Occipital lobe (tissue), 2 donors: Measurements from ENCODE around the gene CACNA1C. TPM values are rescaled to one million over a fixed set of nuclear protein-coding genes. Genes with fewer than 3 reads are reported as not detected.

Source experiments
- DNase-seq: peaks from one replicate; lab custom pipeline; 2025; lab: John Stamatoyannopoulos, UW
- total RNA-seq: library from RNA; depleted of rRNA; stranded (reverse); fragments of >200 nt; gene quantifications from one replicate; pipeline ENCODE4 v1.2.3, GENCODE V29; 2014

The CACNA1C gene
- total RNA-seq, 1 donor from 2014 or later: 21.4 TPM

DNA sequence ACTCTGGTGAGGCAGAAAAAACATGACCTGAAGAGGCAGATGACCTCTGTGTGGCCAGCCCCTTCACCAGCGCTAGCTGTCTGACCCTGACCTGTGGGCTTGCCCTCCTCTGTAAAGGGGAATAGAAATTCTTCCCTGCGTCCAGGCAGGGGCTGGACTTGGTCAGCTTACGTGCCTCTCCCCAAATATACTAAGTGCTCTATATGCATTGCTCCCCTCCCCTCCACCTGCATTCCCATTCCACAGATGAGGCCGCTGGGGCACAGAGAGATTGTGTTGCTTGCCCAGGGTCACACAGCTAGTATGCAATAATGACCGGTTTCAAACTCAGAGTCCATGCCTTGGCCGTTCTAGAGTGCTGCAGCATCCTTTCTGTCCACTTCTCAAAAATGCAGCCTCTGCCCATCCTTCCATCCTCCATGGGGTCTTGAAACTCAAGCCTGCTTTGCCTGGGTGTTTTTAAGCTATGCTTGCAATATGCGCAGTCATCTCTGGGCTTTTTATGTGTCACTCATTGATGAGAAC is 303.9 kb downstream of the CACNA1C start:
- no peak for DNase-seq

DNA sequence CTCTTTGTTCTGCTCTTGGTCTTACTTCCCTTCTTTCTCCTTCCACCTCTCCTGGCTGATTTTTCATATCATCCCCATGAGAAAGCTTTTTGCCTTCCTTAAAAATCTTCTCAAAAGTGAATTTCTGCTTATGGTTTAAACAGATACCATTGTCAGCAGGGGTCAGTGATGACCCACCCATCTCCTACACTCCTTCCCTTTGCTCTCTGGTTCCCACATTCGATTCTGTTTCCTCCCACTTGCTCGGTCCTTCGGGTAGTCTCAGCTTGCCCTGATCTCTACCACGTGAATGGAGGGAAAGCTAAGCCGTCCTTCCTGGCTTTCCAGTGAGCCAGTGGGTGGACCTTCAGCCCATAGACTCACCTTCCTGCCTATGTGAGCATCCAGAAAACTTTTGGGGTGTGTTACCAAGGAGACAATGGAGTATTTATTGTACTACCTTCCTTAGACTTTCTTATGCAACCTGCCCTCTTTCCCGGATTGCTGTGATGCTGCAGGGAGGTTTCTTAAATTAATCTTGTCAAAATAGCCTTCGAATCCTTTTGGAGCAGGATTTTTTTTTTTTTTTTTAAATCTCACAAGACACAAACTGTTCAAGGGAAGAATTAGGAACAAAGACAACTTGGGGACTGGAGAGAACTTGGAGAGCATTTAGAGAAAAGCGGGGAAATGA is 306.3 kb downstream of the CACNA1C start:
- no peak for DNase-seq

DNA sequence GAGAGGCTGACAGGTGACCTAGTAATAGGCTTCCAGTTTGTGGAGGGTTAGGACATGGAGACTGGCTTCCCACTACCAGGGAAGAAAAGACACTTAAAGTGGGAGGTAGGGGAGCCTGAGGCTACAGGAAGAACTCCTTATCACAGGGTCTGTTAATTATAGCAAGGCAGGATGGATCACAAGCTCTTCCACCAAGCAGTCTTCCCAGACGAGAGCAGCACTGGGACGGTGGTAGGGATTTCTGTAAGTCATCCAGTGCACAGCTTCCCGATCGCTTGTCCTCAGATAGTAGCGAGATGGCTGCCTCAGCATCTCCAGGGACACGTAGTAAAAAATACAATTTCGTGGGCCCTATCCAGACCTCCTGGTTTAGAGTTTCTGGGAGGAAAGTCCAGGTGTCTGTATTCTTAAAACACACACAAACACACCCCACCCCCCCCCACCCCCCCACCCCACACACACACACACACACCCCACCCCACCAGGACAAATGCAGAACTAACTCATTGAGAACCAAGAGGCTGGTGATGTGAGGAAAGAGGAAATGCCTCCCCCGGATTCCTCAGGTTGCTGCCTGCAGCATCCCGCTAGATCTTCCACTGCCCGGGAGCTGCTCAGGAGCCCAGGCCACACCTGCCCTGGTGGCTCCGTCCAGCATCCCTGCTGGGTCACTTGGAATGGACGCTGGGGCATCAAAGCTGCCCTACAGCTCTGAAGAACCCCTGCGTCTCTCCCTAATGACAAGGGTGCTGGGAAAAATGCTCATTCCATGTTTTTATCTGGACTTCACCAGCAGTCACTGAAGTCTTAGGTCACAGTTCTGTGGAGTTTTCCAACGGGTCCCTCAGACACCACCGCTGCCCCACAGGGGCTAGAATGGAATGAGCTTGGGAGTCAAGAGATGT is 307.2 kb downstream of the CACNA1C start:
- no peak for DNase-seq

DNA sequence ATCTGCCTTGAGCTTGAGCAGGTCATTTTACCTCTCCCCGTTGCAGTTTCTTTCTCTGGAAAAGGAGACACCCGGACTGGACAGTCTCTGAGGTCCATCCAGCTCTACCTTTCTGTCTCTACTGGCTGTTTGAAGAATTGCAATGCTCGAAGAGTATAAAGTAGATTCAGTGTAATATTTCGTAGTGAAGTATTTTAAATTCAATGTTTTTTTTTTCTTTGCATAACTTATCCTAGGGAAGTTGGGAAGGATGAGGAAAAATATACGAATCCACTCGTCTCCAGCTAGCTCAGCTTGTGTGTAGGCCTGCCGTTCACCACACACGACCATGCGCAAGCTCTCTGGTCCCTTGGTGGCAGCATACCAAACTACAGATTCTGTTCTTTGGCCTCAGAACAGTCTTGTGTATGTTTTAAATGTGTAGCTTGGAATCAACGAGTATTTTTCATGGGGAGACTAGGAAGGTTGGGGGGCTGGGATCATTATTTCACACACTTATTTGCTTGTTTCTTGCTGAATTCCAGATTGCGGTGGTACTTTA is 307.9 kb downstream of the CACNA1C start:
- no peak for DNase-seq

DNA sequence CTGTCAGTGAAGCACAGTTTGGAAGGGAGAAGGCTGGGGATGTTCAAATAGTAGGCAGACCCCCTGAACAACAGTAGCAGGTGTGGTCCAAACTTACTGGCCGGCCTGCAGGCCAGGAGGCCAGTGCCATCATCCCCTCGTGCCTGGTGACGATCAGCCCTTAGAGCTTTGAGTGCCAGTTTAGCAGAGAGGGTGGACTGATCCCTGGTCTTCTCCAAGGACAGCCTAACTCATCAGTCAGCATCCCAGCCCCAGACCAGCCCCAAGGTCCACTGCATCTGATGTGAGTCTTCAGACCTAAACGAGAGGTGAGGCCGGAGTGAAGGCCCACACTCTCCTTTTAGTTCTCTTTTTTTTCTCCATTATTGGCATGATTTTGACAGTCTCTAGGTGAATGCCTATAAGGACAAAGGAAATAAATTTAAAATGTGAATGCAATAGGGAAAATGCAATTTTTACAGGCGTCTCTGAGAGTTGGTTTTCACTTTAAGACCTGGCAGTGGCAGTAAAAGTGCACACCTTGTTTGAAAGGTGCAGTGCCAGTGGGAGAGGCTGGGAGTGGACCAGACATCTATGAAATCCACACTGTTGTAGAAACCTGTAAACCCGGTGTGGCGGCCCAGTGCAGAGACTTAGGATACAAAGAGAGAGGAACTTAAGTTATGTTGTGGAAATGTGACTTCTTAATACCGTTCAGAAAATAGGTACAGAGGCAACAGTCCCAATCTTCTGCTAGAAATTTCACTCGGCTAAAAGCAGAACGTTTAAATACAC is 311.2 kb downstream of the CACNA1C start:
- no peak for DNase-seq

DNA sequence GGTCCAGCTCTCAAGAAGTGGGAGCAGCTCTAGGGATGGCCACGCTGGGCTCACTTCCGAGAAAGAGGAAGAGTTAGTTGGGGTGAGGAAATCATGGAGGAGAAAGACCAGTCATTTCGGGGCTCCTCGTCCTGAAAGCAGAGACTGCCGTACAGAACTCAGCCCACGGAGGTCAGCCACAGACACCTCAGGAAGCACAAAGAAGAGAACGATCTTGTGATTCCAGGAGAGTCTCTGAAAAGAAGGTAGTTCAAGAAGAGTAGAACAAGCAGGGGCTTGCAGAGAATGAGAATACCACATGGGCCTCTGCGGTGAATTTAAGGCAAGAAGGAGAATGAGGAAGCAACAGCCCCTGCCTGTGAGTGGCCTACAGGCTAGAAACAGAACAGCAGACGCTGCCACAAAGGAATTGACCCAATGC is 311.9 kb downstream of the CACNA1C start:
- DNase-seq: no peak

DNA sequence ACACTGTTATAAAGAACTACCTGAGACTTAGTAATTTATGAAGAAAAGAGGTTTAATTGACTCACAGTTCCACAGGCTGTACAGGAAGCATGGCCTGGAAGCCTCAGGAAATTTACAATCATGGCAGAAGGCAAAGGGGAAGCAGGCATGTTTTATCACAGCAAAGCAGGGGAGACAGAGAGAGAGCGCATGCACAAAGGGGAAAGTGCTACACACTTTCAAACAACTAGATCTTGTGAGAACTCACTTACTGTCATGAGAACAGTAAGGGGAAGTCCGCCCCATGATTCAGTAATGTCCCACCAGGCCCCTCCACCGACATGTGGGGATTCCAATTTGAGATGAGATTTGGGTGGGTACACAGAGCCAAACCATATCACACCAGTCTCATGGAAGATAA is 313.9 kb downstream of the CACNA1C start:
- no peak for DNase-seq

DNA sequence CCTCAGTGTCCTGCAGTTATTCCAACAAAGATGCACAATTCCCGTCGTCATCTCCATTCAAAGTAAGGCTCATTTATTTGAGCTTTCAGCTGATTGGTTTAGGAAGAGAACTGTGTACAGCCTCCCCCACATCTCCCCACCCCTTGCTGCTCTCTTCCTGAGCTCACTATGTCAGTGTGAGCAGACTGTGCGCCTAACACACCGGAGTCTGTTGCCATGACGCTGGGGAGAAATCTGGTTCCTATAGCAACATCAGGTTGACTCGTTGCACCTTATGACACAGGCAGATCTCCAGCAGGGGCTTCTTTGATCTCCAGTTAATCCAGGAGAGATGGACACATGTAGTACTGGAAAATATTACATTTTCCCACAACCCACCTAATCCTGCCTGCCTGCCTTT is 319.4 kb downstream of the CACNA1C start:
- DNase-seq: peak; percentile 34

DNA sequence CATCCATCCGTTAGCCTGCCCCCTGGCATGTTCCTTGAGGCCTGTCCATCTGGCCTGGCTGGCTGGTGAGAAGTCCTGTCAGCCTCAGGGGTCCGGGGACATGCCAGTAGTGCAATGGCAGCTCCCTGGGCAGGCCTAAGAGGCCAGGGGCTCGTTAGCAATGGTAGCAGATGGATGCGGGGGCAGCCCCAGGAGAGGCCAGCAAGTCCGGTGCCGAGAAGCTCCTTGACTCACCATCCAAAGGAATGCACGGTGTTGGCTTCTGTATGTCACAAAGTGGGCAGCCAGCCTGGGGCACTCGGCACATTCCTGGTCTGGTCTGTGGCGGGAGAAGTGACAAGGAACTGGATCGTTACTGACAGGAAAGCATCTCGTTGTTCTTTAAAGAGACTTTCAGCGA is 319.9 kb downstream of the CACNA1C start:
- no peak for DNase-seq

DNA sequence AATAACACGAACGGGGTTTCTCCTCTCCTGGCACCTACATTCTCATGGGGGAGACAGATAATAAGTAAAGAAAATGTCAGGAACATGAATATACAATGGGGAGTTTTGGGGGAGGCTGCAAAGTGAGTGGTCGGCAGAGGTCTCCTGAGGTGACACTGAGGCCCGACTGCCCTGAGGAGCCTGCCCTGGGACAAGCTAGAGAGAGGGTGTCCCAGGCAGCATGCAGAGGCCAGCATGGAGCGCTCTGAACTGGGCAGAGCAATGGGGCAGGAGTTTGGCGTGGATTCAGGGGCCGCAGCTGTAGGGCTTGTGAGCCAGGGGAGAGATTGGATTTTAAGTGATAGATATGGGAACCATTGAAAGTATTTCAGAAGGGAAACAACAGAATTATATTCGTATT is 320.5 kb downstream of the CACNA1C start:
- no peak for DNase-seq

DNA sequence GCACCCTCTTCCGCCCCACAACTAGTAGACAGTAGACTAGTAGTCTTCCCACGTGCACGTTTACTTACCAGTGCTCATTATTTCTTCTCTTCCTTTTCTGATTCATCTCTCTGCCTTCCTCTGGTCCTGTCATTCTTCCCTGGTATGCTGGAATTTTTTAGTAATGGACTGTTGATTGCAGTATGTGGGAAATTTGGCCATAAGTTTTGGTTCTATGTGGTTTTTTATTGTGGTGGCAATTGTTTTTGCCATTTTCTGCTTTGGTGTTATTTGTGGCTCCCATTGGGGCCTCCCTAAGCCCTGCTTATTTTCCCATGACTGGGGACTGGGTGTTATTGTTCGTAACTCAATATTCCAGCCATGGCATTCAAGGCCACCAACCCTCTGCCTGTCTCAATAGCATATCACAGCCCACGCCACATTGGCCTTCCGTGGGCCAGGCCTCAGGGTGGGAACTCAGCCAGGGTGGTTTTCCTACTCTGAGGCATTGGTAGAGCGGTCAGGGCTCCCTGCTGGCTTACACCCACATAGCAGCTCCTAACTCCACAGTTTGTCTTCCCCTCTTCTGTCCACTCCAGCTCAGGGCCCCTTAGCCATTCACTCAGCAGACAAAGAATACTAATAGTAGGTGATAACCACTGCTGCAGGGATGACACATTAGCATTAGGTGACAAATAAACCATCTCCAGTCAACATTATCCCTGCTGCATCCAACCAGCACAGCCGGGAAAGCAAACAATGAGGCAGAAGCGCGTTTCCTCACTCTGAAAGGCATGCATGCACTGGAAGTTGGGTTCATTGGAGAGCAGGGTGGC is 321.5 kb downstream of the CACNA1C start:
- DNase-seq: no peak

DNA sequence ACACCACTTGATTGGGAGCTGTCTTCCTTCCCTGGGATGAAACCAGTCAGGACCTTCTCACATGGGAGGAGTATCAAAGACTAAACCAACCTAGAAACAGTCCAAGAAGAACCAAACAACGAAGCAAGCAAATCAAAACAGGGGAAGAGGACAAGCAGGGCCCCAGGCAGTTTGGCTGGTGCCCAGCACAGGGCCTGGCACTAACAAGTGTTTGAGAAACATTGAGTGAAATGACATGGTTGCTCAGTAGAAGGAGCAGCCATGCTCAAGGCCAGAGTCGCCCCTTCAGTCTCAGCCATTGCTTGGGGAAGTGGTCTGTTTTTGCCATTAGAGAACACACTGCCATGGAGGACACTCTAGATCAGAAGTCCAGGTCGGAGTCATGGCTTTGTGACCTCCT is 323.1 kb downstream of the CACNA1C start:
- no peak for DNase-seq

DNA sequence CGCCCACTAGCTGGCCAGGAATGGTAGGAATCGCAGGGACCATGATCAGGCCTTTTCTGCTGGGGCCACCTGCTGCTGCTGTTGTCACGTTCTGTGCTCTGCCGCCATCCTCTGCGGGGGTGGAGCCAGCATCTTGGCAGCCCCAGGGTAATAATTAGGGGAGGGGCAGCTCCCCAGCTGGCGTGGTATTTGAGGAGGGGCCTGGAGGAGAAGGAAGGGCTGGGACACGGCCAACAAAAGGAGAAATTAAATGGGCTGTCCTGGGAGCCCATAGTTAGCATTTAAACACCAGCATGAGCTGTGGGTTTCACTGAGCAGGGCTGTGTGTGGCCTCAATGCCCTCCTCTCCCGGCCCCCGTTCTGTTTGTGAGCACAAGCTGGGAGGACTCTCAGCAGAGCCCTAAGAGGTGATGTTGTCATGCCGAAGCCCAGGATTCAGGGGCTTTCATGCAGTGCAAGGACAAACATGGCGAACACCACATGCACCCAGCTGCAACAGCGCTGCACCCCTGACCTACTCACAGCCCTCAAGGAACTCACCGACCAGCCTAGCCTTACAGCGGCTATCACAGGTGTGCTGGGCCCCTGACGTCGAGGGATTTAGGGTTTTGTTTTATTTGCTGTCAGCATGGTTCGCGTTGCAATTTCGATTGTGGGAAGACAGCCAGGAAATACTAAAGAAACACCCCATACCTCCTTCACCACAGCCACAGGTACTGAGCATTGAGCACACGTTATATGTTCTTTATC is 324.3 kb downstream of the CACNA1C start:
- DNase-seq: no peak

DNA sequence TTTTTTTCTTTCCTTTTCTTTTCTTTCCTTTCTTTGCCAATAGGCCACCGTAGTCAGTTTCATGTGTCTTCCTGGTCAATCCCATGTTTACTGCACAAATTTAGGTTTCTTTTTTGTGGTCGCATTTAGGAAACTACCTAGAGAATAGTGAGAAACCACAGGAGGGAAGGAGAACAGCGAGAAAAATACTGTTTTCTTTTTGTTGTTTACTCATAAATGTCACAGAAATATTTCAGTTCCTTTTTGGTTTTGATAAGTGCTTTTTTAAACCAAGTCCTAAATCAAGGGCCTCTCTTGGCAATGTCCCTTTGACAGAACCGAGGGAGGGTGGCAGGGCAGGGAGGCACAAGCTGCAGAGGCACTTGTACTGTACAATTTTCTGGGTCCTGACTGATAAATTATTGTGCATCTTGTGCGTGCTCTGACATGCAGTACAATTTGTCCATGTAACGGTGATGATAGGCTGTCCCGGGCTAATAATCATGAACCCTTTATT is 326.1 kb downstream of the CACNA1C start:
- DNase-seq: no peak

DNA sequence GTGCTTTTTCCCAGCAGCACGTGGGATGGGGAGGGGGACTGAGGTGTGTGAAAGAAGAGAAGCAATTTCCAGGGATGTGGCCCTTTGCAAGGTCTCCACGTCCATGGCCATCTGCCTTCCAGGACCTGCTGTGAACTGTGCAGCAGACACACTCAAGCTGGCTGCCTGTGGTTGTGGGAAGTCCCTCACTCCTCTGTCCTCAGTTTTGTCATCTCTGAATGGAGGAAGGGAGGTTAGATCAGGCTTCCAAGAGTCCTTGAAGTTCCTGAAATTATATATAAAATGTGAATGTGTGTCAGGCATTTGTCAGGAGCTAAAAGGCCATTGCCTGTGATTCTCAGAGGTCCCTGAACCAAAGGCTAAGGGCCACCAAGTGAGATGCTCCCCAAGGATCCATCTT is 328.2 kb downstream of the CACNA1C start:
- DNase-seq: no peak

DNA sequence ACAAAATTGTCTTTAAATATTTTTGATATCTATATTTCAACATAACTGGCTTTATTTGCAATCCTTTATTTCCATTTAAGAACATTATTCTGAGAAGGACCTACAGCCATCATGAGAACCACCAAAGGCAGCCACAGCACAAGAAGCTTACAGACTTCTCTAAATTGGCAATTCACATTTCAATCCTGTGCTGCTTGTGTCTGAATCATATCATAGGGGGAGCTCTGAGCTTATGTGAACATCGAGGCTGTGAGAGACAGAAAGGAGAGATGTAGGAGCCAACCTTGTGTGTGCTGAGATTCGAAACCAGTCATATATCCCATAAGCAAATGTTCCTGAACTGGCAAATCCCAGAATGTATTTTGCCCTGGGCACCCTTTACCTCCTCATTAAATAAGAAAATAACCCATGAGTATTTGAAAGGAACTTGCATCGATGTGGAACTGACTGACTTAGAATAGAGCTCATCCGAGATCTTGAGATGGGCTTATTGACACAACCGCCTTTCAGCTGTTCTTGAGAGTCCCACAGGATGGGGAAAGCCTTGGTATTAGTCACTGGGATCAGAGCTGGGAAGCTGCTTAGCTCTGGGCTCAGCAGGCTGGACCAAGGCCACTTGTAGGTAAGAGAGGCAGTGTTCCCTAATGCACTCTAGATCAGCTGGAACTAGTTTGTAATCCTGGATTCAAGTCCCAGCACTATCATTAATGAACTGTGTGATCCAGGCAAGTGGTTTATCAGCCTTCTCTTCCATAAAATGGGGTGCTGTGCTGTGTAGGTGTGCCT is 329.8 kb downstream of the CACNA1C start:
- no peak for DNase-seq

DNA sequence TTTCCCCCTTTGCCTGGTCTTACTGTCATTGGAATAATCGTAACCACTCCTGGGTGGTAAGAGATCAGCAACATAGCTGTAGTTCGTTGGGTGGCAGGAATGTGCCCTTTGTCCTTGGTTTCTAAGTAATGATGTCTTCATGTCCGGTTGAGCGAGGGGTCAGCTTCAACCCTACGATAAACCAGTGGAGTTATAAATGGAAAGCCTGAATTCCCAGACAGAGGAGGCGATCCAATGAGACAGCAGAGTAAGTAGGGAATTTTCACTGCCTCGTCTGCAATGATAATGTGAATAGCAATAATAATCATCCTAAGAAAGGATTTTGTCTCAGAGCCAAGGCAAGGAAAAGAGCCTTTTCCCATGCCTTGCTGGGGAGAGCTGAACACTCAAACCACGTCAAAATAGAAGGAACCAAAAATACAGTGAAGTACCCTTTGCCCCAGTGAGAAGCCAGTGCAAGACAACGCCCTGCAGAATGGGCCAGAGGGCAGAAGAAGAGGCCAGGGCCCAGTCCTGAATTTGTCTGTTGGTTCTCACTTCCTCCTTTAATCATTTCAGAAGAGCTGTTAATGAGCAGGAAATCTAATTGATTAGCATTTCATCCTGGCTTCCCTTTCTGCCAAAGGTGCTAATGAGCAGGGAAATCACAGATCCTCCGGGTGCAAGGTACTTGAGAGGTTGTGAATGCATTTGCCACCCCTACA is 330.7 kb downstream of the CACNA1C start:
- no peak for DNase-seq

DNA sequence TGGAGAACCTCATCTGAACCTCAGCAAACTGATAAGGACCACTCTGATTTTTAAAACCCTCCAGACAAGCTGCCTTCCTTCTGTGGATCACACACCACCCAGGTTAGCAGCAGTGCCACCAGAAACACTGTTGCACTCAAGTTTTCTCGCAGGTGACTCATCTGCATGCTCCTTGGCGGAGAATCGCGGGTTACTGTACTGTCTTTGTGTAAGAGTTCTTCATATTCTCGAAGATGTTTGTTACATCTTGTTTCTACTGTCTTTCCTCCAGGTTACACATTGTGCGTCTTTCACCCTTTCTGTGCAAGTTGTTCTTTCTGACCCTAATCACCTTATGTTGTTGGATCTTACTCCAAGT is 331.2 kb downstream of the CACNA1C start:
- no peak for DNase-seq
